Fibroblast of the aortic adventitia (primary cell): Measurements from ENCODE around the gene PTGES3. TPM values are rescaled to one million over a fixed set of nuclear protein-coding genes. Genes with fewer than 3 reads are reported as not detected.
A peak's percentile ranks its signal among the peaks of the same experiment; 100 is the strongest.

Source experiments
- DNase-seq: peaks from one replicate; pipeline ENCODE4 v3.0.0-alpha.2; 2010; ENCODE audit warnings: low read depth
- H3K4me3 ChIP-seq: 2 replicates; pipeline ENCODE4 v1.5.1; 2011; ENCODE audit warnings: low read depth, mild to moderate bottlenecking, control low read depth, low read length, moderate library complexity
- CTCF ChIP-seq: IDR thresholded peaks from 2 replicates; pipeline ENCODE4 v1.5.1; 2011; ENCODE audit warnings: mild to moderate bottlenecking, low read length, control low read depth, inconsistent platforms; ENCODE audit not compliant: insufficient read depth
- total RNA-seq: library from RNA; depleted of rRNA; stranded (reverse); fragments of >200 nt; gene quantifications from 2 replicates; pipeline ENCODE4 v1.2.3, GENCODE V29; 2012; ENCODE audit warnings: low replicate concordance

The PTGES3 gene
- total RNA-seq, 1 donor: 129 TPM

- TF ChIP-seq CTCF: no peak
- peak; percentile 22 for DNase-seq
- H3K4me3 ChIP-seq: peak overlapping the region; percentile 73
These were observed 58.5 kb downstream of the PTGES3 start for GRCh38 chr12:56629459-56630179.

GRCh38 chr12:56628671-56629458 lies 59.2 kb downstream of the PTGES3 start:
- no peak for TF ChIP-seq CTCF
- DNase-seq: peak; percentile 67
- H3K4me3 ChIP-seq: peak overlapping the region; percentile 73

GRCh38 chr12:56626701-56627100 lies 61.4 kb downstream of the PTGES3 start:
- no peak for DNase-seq
- TF ChIP-seq CTCF: no peak
- no peak overlapping the region for H3K4me3 ChIP-seq

- TF ChIP-seq CTCF: no peak
- no peak overlapping the region for H3K4me3 ChIP-seq
- DNase-seq: no peak
These were observed 65.5 kb downstream of the PTGES3 start for GRCh38 chr12:56622535-56622934.

GRCh38 chr12:56616925-56617324 lies 71.2 kb downstream of the PTGES3 start:
- no peak overlapping the region for H3K4me3 ChIP-seq
- no peak for DNase-seq
- no peak for TF ChIP-seq CTCF

GRCh38 chr12:56616244-56616643 lies 71.8 kb downstream of the PTGES3 start:
- no peak for DNase-seq
- H3K4me3 ChIP-seq: no peak overlapping the region
- no peak for TF ChIP-seq CTCF
